HG02759 (cell line): ENCODE data around the gene PLOD2.

Experiments
- ATAC-seq: cut with Tn5 transposase; IDR thresholded peaks from one replicate; pipeline ENCODE4 v1.9.1; 2021; ENCODE audit warnings: mild to moderate bottlenecking, moderate library complexity; ENCODE audit not compliant: unreplicated experiment

The PLOD2 gene

DNA sequence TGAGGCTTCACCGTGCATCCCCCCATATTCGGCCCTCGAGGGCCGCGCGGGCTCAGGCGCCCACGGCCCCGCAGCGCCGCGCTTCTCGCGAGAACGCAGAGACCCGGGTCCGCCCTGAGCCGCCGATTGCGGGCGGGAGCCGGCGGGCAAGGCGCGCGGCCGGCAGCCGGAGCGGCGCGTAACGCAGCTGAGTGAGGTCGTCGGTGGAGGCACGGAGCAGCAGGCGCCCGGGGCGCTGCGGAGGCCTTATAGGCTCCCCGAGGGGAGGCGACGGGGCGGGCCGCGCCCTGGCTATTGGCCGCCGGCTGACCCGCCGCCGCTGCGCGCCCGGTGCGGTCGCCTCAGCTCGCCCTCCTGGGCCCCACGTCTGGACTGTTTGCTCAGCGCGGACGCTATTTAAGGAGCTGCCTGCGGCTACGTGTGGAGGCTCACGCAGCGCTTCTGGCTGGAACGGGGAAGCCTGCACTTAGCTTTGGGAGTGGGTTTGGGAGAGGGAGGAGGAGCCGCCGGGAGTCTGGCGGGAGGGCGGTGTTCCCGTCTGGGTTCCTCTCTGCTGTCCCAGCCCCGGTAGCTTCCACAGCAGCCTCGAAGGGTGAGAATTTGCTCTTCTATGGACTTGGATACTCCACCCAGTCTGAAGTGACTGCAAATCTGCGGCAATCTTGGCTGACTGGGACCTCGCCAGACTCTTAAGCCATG is at the start of gene PLOD2:
TSS of gene PLOD2 (minus strand) at position 221 of the 699 bp plus-strand sequence. CDS start at position 26, 195 bp downstream.
- peak; percentile 69 for ATAC-seq

DNA sequence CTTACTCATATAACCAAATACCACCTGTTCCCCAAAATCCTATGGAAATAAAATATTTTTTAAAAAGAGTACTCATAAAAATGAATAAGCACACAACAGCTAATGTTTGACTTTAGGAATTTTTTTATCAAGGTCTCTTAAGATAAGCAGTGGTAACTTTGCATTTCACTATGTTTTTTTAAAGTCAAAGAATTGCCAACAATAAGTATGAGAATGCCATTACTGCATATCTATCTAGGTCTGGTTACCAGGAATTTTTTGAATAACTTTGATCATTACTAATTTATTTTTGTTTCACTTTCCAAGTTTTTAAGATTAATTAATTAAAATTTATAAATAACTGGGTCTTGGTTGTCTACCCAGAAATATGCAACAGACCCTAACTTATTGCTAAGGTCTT is 48.4 kb upstream of the PLOD2 start:
- no peak for ATAC-seq

DNA sequence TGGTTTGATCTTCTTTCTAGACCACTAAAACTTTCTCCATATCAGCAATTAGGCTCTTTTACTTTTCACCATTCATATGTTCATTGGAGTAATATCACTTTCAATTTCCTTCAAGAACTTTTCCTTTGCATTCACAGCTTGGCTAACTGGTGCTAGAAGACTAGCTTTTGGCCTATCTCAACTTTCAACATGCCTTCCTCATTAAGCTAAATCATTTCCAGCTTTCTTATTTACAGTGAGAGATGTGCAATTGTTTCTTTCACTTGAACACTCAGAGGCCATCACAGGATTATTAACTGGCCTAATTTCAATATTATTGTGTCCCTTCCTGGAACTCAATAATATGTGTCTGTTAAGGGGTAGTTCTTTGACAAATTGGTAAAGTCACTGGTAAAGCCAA is 42.8 kb upstream of the PLOD2 start:
- no peak for ATAC-seq

DNA sequence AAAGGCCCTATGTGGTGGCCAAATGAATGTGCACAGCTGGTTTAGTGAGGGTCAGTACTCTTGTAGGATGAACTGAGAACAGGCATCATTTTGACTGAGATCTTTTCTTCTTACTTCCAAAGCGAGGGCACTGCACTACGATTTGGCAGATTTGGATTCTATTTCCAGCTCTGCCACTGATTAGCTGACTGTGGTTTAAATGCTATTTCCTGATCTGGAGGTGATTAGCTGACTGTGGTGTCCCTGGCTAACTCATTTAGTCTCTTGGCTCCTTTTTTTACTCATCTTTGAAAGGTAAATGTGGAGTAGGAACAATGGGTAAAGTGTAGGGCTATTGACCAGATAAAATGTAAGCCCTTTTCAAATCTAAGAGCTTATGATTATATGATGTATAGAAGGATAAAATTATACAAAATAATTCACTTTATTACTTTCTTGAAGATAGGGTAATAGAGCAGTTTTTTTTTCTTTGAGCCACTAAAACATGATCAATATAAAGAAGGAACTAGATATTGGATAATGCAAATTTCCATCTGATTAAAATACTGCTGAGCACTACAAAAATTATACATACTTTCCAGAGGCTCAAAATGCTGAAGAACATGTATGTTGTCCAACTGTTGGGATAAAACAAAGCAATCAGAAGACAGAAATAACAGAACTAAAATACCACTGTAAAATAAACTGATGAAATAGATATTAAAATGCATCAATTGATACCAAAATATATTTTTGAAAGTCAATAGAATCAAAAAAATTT is 39.7 kb upstream of the PLOD2 start:
- ATAC-seq, result no peak

DNA sequence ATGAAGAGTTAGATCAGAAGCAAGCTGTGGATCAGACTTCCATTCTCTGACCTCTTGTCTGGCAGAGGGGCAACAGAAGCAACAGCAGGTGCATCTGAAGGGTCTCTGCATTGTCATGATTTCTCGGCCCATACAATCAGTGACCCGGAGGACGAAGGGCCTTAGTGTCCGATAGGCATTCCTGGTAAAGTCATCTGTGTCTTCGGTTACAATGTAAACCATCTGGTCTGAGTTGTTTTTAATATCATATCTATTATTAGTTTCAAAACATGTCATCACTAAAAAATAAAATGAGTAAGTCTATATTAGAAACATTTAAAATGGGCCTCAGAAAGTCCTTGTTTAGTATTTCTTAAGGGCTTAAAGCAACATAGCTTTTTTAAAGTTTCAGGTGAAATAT is 38.8 kb upstream of the PLOD2 start:
- no peak for ATAC-seq

DNA sequence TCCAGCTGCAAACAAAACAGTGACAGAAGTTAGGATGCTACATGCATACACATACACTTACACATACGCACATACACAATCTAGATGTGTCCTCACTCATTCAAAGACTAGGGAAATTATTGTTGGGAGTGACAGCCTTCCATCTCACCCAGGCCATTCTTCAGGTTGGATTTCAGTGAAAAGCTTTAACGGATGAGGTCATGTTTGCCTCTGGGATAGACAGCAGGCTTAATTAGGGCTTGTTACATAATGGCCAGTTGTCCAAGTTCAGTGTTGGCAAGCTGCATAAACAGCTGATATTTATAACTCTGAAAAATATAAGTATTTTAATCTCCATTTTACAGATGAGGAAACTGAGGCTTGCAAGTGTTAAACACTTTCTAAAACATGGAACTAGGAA is 35.8 kb upstream of the PLOD2 start:
- no peak for ATAC-seq

DNA sequence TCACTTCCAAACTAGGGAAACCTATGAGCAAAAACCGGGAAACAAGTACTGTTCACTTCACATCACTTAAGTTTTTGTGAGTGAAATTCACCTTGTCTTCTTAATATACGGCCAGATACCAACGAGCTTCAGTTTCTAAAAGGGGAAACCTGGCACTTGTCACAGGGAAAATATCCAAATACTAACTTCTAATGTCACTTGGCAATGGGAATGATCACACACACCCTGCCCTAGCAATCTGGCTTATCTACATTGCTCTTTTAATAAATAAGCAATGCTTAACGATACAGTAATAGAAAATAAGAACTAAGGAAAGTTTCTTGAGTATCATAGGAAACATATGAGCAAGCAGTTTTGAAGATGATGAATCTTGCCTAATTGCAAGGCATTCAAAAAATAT is 34.6 kb upstream of the PLOD2 start:
- ATAC-seq, result no peak

DNA sequence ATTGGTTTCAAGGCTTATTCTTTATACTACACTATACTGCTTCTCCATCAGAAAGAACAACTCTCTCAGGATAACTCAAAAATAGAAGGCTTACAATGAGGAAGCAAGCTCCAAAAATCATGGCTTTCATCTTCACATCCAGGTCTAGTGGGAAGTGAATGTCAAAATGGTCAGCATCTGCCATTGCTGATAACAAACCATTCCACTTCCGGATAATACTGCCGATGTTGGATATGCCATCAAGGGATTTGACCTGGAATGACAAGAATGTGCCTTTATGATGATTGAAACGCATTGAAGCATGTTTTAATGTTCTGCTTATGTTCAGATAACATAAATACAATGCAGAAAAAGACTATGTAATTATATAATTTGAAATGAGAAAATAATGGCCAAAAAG is 34.0 kb upstream of the PLOD2 start:
- no peak for ATAC-seq

DNA sequence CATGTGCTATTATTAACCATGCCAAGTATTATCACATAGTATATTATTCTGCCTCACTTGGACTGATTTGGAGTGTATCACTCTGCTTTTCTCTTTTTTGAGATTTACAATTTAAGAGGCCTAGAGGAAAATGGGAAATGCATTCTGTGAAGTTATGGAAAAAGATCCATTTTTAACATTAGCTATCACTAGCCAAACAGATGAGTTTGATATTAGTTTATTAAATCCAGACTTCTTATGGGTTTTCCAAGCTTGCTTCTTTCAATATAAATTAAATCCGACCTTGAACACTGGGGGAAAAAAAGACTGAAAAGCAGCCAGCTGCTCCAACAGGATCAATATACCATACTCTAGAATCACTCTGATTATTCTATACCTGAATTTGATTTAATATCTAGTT is 30.1 kb upstream of the PLOD2 start:
- ATAC-seq, result no peak

DNA sequence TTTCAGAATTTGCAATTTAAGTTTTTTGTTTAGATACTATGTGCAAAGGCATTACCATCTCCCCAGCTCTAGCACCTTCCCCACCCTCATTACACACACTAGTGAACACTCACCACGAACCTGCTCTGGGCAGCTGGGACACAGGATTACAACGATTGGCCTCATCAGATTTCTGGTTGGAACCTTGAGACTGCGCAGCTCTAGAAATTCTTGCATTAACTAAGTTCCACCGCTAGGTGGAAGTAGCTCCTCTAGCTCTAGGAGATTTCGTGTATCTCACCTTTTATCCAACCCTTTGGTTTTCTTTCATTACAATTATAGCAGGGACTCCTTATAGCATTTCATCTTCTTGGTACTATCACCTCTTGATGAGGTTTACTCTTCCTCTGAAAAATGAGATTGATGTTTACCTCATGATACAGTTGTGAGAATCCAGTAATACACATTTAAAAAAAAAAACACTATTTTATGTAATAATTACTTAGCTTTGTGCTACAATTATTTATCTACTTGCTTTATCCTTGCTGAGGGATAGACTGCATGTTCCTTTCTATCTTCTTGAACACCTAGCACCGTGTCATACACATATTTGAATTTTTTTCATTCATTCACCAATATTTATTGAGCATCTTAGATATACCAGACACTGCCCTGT is 28.7 kb upstream of the PLOD2 start:
- peak; percentile 97 for ATAC-seq

DNA sequence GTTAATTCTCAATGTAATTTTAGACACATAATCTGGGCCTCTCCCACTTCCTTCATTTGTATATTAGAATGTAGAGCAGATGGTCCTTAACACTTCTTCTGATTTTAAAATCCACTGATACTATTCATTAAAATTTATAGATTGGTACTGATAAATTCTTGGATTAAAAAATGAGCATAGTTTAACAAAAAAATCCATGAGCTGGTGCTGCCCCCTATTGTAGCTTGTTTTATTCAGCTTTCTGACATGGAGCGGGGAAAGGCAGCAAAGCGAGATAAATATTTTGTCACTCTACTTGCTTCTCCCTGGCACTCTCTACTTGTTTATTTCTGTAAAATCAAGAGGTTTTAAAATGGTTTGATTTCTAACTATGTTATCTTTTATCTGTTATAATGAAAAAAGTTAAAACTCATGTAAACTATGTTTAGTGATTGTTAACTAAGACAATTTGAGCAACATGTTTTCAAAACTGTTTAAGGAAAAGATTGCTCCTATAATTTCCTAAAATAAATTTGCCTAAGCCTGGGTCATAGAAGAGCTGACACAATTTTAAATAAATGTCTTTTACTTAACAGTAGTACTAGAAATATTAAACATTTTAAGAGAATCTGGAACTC is 26.5 kb upstream of the PLOD2 start:
- no peak for ATAC-seq

DNA sequence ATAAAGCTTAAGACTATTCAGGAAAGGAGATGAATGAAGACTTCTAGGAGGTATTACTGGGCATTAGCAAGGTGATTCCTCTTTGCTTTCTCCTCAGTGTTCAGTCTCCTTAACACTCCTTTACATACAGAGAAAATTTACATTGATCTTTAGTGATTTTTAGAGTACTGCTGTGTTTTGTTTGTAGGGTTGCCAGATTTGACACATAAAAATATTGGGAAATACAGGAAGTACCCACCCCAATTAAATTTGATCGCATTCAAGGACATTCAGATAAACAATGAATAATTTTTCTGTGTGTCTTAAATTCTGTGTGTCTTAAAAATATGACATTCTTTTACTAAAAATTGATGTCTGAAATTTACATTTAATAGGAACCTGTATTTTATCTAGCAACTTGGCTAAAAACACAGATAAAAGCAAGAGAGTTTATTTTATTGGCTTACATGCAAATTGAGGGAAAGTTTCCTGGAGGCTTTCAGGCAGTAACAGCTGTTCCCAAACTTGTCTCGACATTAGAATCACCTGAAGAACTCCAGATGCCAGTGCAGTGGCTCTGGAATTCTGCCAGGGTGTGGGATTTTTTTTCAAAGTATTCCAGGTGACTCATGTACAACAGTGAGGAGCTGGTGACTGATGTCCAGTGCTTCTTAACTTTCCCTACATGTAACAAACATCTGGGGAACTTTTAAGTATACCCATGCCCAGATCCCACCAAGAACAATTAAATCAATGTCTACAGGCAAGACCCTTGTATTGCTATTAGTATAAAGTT is 23.4 kb upstream of the PLOD2 start:
- ATAC-seq, result no peak

DNA sequence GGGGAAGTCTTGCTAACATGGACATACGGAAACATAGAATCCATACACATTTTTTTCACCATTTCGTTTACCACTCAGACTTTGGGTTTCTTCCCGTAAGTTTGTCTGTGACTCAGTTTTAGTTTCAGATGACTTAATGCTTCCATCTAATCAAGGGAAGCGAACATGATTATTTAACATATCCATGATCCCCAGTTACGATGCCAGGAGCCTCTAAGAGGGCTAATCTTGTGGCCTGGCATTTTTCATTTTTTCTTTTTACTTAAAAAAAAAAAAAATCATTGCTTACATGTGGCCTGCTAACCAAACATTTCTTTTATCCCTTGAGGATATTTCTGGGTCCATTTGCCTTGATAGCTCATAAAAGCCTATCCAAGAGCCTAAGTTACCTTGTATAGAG is 20.2 kb upstream of the PLOD2 start:
- no peak for ATAC-seq

DNA sequence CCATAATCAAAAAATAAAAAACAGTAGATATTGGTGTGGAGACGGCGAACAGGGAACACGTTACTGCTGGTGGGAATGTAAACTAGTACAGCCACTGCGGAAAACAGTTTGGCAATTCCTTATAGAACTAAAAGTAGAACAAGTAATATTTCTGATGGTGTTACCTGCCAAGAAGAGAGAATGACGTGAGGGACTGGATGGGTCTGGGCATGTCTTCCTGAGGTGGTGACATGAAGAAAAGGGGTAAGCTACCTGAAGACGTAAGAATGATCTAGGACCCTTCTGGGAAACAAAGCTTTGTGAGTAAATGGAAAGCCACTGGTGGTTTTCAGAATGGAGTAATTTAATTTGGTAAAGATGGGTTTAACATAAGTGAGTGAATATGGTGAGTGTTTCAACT is 19.4 kb upstream of the PLOD2 start:
- no peak for ATAC-seq

DNA sequence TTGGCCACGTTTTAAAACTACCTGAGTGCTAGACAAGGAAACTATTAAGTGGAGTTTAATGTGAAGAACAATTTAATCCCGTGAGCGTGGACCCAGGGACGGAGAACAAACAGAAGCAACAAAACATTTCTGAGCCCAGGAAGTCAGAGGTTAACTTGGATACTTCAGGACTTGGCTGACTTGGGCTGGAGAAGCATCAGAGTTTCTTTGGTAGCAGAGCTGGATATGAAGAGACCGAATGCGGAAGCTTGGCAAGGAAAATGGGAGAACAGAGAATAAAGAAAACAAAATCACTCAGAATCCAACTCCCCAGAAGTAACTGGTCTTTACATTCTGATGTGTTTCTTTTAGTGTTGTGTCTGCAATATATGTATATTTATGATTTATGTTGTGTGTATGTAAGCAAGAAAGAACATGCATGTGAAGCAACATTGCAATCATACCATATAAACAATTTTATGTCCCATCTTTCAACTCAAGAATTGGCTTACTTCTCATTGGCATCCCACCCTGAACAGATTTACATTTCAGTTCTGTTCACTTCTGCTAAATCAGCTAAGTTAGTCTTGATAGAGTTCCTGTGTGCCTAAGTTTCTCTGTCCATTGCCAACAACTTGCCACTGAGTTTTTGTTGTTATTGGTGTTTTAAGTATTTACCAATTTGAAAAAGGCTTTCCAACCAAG is 17.2 kb upstream of the PLOD2 start:
- no peak for ATAC-seq

DNA sequence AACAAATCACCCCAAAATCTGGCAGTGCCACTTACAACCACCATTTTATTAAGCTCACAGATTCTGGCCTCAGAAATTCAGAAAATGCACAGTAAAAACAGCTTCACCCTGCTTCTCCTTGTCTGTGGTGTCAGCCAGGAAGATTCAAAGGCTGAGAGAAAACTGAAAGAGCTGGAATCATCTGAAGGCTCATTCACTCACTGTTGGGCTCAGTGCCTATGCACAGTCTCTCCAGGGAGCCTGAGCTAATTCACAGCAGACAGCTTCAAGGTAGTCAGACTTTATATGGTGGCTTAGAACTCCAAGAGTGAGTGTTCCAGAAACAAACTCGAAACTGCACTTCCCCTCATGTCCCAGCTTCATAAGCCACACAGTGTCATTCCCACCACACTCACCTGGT is 16.5 kb upstream of the PLOD2 start:
- ATAC-seq, result no peak

DNA sequence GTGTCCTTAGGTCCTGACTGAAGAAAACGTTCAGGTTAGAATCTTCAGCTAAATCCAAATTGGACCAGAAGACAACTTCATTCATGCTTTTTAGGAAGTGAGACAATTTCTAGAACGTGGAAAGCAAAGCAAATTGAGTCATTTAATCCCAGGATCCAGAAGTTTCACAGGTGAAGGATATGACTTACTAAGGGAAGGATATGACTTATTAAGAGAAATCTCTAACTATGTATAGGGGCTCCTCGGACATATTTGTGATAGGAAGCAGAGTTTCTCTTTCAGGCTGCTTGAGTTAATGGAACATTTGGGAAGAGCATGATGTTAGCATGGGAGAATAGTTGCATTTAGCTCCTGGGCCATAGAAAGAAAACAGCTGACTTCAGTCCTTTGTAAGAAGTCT is 16.1 kb upstream of the PLOD2 start:
- ATAC-seq, result no peak

DNA sequence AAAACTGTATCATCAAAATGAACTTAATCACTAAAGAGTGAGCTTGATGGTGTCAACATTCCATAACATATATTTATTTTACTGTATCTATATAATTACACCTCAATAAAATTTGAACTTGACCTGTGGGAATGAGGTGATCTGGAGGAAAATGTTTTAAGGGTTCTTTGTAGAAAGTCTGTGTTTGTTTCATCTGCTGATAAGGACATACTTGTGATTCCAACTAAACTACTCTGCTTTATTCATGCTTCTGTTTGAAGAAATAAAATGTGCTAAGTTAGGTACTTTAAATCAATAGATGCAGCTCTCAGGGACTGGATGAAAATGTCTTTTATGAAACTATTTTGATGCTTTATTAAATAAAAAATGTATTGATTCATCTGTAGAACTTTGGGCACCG is 11.6 kb upstream of the PLOD2 start:
- no peak for ATAC-seq

DNA sequence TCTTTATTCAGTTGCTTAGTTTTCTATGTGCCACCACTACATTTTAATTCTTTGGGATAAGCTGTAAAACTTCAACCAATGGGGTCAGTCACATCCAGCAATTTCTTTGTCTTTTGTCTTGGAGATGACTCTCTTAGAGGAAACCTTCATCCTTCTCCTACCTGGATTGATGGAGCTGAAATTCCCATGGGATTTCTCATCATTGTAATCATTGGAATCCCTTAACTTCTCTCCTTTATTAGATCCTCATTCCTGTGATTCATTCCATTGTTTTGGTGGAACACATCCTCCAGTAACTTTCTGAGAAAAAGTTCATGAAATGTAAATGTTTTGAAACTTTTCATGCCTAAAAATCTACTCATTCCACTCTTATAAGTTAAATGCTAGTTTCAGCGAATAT is 9.6 kb upstream of the PLOD2 start:
- no peak for ATAC-seq

DNA sequence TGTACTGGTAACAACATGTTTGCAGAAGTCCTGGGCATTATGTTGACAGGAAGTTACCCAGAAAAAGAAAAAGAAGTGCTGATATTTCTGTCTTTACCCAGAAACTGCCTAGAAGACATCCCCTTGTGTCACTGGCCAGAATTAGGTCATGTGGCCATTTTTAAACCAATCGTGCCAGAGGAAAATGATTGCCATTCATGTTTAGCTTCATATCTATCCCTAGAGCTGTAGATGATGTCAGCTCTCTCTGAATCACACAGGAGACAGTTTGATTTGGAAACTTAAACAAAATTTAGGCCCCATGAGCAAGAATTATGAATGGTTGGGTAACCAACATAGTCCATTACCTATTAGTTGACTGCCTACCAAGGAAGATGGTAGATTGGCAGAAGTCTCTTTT is 8.9 kb upstream of the PLOD2 start:
- ATAC-seq, result no peak
